DOHH2 (cell line): Measurements from ENCODE around the gene HTRA2.

Experiments
- H3F3A ChIP-seq: fragments of 200-600 bp; sonication (generic), shearing (Covaris generic); 2 replicates; pipeline ENCODE4 v1.6.0; 2016; ENCODE audit warnings: antibody characterized with exemption, mild to moderate bottlenecking; ENCODE audit not compliant: control insufficient read depth, insufficient read depth
- H3K27ac ChIP-seq: fragments of 200-600 bp; sonication (generic); 2 replicates; pipeline ENCODE4 v1.5.1; 2014; ENCODE audit warnings: low read depth, mild to moderate bottlenecking, low read length, moderate library complexity
- H3K27me3 ChIP-seq: fragments of 200-600 bp; sonication (generic); 2 replicates; pipeline ENCODE4 v1.6.1; 2014; ENCODE audit warnings: mild to moderate bottlenecking, low read length, mixed read lengths; ENCODE audit not compliant: control insufficient read depth
- H3K36me3 ChIP-seq: fragments of 200-600 bp; sonication (generic); 2 replicates; pipeline ENCODE4 v1.6.1; 2014; ENCODE audit warnings: mild to moderate bottlenecking, low read length, moderate library complexity, mixed read lengths; ENCODE audit not compliant: control insufficient read depth
- H3K4me1 ChIP-seq: fragments of 200-600 bp; sonication (generic); 2 replicates; pipeline ENCODE4 v1.6.1; 2014; ENCODE audit warnings: mild to moderate bottlenecking, low read length, mixed read lengths; ENCODE audit not compliant: control insufficient read depth
- H3K4me2 ChIP-seq: fragments of 200-600 bp; sonication (generic); 2 replicates; pipeline ENCODE4 v1.6.0; 2014; ENCODE audit warnings: mild to moderate bottlenecking, low read length, moderate library complexity
- H3K4me3 ChIP-seq: fragments of 200-600 bp; sonication (generic); 2 replicates; pipeline ENCODE4 v1.5.1; 2014; ENCODE audit warnings: mild to moderate bottlenecking, low read length, mixed read lengths
- H3K79me2 ChIP-seq: fragments of 200-600 bp; sonication (generic); 2 replicates; pipeline ENCODE4 v1.6.1; 2014; ENCODE audit warnings: mild to moderate bottlenecking, low read length, mixed read lengths; ENCODE audit not compliant: control insufficient read depth
- H3K9me2 ChIP-seq: fragments of 200-600 bp; sonication (generic); replicated peaks from 2 replicates; pipeline ENCODE4 v1.6.1; 2014; ENCODE audit warnings: mild to moderate bottlenecking, low read length, mixed read lengths; ENCODE audit not compliant: control insufficient read depth
- H3K9me3 ChIP-seq: fragments of 200-600 bp; sonication (generic); 2 replicates; pipeline ENCODE4 v1.6.1; 2014; ENCODE audit warnings: antibody characterized with exemption, low read length, mixed read lengths; ENCODE audit not compliant: control insufficient read depth, insufficient read depth
- H4K20me1 ChIP-seq: fragments of 200-600 bp; sonication (generic); 2 replicates; pipeline ENCODE4 v1.6.0; 2014; ENCODE audit warnings: low read depth, mild to moderate bottlenecking, antibody characterized with exemption, low read length, moderate library complexity; ENCODE audit not compliant: control insufficient read depth, insufficient read depth
- CTCF ChIP-seq: fragments of 200-600 bp; sonication (generic); IDR thresholded peaks from one replicate; pipeline ENCODE4 v1.5.1; 2014; ENCODE audit warnings: antibody characterized with exemption, mild to moderate bottlenecking, low read depth, low read length; ENCODE audit not compliant: poor library complexity, severe bottlenecking
- EZH2phosphoT487 ChIP-seq: fragments of 200-600 bp; sonication (generic); IDR thresholded peaks from 2 replicates; pipeline ENCODE4 v1.6.1; 2017; ENCODE audit warnings: borderline replicate concordance, mild to moderate bottlenecking, antibody characterized with exemption, low read length, moderate library complexity, mixed read lengths

HTRA2 gene

DNA sequence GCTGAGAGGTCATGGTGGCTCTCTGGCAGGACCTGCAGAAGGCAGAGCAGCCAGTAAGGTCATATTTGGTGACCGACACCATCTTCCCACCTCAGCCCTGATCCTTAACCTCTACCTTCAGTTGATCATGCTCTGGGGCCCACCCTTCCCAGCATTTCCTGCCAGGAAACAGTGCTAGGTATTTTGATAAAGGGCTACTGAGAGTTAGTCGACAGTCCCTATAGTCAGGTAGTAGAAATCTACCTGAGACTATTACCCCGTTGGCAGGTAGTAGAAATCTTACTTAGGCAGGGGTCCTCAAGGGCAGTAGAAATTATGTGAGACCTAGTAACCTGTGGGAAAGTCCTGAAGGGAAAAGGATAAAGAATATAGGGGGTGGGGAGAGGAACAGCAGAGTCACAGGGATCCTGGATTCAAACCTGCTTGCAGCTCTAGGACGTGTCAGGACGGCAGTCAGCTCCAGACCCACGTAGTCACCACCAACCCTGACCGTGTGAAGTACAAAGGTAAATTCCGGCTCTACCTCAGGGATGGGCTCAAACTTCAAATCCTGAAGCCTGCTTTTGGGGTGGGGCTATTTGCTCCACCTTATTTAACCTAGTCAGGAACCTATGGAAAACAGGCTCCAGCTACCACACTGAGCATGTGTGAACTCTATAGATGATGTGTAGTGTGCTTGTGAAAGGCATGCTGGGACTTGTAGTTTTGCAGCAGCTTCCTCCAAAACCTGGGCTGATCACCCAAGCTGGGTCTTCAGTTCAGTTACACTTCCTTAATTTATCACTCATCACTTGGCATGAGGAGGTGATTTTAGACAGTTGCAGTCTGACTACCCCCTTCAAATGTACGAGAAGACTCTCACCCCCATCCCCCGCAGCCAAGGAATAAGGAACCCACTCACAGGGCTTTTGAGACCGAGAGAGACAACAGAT lies 3.8 kb upstream of the HTRA2 start, which contains the start of gene DQX1:
DQX1 (minus strand) TSS at position 515 of the 932 bp plus-strand sequence; CDS start at position 13, 502 bp downstream.
- no peak within 1 kb of the TSS; the same call in 1 of the 2 replicates for H3K27ac ChIP-seq
- H3K36me3 ChIP-seq: peaks cover 48% of the 10 kb centered on the region
- peak within 1 kb of the TSS; percentile 2; the same call in 1 of the 2 replicates for H3K4me2 ChIP-seq
- no peak within 1 kb of the TSS for H3K4me3 ChIP-seq
- peaks cover 4% of the 10 kb centered on the region for H3F3A ChIP-seq
- no peaks in the 10 kb centered on the region for H3K9me3 ChIP-seq
- H3K9me2 ChIP-seq: no peaks in the 10 kb centered on the region
- H3K27me3 ChIP-seq: no peaks in the 10 kb centered on the region
- no peaks in the 10 kb centered on the region for H4K20me1 ChIP-seq
- H3K4me1 ChIP-seq: peaks cover 32% of the 10 kb centered on the region
- peaks cover 43% of the 10 kb centered on the region for H3K79me2 ChIP-seq
- TF ChIP-seq CTCF (no peak), EZH2phosphoT487 (no peak)

DNA sequence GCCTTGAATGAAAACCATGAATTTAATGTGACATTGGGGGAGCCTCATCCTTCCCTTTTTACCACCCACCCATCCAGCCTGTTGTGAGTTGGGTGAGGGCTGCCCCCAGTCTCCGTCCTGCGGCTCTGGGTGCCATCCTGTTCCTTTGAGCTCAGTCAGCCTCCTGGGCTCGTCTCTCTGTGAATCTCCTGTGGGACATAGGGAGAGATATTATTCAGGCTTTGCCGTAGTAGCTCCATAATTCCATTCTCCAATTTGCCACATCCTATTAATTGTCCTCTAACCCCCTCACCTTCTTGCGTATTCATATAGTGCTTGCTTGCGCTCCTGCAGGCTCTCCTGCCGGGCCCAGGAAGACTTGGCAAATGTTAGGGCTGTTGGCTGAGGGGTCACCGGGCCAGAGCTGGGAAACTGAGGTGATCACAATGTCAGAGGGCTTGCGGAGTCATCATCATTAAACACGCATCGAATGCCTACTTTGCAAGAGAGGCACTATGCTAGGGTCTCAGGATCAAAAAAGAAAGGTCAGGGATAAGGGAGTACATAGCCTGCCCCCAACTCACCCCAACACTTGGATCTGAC lies 3.0 kb upstream of the HTRA2 start:
- Histone ChIP-seq H3K36me3 (peaks cover 55% of the 10 kb centered on the region), H3K27ac (no peak overlapping the region; the same call in 1 of the 2 replicates)

GRCh38 chr2:74527741-74528140 lies 2.0 kb upstream of the HTRA2 start:
- H3K4me2 ChIP-seq: peak overlapping the region; percentile 94
- H3K9me2 ChIP-seq: no peaks in the 10 kb centered on the region
- H3K27me3 ChIP-seq: no peaks in the 10 kb centered on the region
- peaks cover 11% of the 10 kb centered on the region for H3F3A ChIP-seq
- H3K9me3 ChIP-seq: no peaks in the 10 kb centered on the region
- TF ChIP-seq EZH2phosphoT487 (no peak), CTCF (no peak)
- peaks cover 43% of the 10 kb centered on the region for H3K4me1 ChIP-seq
- peak overlapping the region; percentile 99 for H3K4me3 ChIP-seq
- no peaks in the 10 kb centered on the region for H4K20me1 ChIP-seq
- peaks cover 65% of the 10 kb centered on the region for H3K36me3 ChIP-seq
- no peak overlapping the region for H3K27ac ChIP-seq
- H3K79me2 ChIP-seq: peaks cover 48% of the 10 kb centered on the region

More for the DNA sequence above, 3.0 kb upstream of the HTRA2 start:
- no peaks in the 10 kb centered on the region for H3K9me2 ChIP-seq
- peaks cover 39% of the 10 kb centered on the region for H3K4me1 ChIP-seq
- H4K20me1 ChIP-seq: no peaks in the 10 kb centered on the region
- no peak for TF ChIP-seq EZH2phosphoT487
- no peak for TF ChIP-seq CTCF
- H3F3A ChIP-seq: peaks cover 7% of the 10 kb centered on the region
- peaks cover 48% of the 10 kb centered on the region for H3K79me2 ChIP-seq
- H3K27me3 ChIP-seq: no peaks in the 10 kb centered on the region
- no peak overlapping the region for H3K4me3 ChIP-seq
- H3K9me3 ChIP-seq: no peaks in the 10 kb centered on the region
- H3K4me2 ChIP-seq: peak overlapping the region; percentile 2; the same call in 1 of the 2 replicates
